Activated CD4-positive, alpha-beta T cell treated with anti-CD3 and anti-CD28 coated beads, Interleukin-2, Interleukin-4, amounts not matched to agents 100 ng/mL and 50 ng/mL, durations not matched to agents 16 hours and 8 hours (primary cell): ENCODE results near the gene HOXA3.

Experiments
- DNase-seq: peaks from one replicate; pipeline ENCODE4 v3.0.0-alpha.2; 2020; ENCODE audit warnings: low spot score

Gene HOXA3

DNA sequence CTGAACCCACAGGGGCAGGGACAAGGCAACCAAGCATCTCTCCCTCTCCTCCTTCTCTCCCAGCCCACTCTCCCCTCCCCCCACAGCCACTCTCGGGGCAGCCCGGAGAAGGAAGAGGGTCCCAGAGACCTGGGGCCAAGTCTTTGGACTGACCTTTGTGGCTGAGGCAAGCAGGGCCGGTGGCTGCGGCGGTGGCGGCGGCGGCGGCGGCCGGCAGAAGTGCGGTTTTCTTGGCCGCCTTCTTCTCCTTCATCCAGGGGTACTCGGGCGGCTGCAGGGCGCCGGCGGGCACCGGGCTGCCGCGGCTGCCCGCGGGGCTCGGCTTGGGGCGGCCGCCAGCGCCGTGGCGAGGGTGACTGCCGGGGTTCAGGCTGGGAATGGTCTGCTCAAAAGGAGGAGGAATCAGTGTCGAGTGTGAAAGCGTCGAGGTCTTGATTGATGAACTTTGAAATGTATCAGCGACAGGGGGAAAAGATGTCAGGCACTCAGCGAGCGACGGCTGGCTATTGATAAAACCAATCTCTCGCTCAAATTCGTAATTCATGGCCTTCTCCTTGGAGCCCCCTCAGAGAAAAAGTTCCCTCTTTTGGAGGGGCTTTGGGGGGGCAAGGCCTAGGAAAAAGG is 50.3 kb downstream of the HOXA3 start:
- no peak for DNase-seq

DNA sequence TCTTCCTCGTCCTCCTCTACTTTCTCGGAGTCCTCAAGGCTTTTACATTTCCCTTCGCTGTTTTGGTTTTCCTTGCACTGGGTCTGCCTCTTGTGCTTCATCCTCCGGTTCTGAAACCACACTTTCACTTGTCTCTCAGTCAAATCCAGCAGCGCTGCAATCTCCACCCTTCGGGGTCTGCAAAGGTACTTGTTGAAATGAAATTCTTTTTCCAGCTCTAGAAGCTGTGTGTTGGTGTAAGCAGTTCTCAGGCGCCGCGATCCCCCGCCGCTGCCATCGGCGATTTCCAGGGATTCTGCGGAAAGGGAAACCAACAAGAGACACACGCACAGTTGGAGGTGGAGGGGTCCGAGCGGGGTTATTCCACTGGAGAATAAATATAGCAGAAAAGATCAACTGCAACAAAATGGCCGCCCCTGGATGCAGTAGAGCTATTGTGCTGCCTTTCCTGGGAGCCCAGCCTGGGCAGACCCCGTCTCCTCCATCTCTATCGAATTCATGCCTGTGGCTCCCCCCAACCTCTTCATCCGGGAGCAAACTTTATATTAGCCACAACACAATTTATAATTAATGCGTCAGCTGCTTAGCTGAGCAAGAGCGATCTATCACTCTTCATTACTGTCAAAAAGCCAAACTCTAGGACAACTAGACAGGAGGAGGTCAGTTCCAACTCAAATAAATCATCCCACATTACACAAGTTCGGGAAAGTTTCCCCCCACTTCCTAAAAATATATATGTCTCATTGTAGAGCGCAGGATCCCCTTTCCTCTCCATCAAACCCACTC is 51.0 kb downstream of the HOXA3 start:
- no peak for DNase-seq

DNA sequence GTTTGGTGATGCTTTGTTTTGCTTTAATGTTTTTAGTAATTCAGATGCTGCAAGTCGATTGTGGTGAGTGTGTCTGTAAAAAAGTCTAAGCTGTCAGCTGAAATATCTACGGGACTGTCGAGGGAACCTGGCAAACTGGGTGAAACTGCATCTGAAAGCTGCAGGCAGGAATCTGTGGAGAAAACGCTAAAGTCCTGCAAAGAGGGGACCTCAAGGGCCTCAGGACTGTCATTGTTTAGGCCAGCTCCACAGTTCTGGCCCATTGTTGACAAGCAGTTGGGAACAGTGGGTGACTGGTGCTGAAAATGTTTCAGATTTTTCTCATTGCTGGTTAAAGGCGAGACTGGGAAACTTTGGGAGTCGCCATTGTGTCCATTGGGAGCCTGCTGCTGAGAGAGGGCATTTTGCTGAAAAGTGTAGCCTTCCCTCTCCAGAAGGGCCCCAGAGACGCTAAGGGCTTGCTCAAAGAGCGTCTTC is 51.7 kb downstream of the HOXA3 start:
- no peak for DNase-seq

DNA sequence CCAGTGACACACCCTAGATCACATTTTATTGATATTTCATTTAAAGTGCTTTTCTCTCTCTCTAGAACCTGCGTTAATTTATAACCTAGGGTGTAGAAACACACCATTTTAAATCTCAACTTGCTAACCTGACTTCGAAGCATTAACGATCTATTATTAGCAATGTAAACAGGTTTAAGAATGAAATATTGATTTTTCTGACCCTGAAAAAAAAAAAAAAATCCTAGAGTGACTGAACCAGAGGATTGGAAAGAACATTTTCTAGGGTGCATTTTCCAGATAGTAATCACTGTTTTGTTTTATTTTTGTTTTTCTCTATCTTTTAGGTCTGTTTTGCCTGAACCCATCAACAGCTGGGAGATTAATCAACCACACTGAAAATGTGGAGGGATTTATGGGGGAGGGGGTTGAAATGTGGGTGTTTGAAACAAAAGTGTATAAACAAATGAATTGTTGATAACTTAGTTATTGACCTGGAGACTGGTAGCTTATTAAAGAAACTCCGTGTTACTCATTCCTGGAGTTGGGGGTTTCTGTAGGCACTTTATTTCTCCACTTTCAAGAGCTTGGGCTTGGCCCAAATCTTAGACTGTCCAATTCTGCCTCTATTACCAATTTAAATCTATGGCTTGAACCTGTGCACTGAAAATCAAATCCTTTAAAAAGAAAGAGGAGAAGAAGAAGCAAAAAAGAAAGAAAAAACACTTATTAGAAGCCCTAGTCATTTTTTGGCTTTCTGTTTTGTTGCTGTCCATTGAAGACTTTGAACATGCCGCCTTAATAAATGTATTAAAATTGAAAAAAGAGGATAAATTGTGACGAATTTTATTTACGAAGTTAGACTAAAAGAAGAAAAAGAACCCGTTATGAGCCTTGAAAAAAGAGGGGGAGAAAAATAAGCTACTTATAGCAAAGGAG is 52.7 kb downstream of the HOXA3 start:
- no peak for DNase-seq

DNA sequence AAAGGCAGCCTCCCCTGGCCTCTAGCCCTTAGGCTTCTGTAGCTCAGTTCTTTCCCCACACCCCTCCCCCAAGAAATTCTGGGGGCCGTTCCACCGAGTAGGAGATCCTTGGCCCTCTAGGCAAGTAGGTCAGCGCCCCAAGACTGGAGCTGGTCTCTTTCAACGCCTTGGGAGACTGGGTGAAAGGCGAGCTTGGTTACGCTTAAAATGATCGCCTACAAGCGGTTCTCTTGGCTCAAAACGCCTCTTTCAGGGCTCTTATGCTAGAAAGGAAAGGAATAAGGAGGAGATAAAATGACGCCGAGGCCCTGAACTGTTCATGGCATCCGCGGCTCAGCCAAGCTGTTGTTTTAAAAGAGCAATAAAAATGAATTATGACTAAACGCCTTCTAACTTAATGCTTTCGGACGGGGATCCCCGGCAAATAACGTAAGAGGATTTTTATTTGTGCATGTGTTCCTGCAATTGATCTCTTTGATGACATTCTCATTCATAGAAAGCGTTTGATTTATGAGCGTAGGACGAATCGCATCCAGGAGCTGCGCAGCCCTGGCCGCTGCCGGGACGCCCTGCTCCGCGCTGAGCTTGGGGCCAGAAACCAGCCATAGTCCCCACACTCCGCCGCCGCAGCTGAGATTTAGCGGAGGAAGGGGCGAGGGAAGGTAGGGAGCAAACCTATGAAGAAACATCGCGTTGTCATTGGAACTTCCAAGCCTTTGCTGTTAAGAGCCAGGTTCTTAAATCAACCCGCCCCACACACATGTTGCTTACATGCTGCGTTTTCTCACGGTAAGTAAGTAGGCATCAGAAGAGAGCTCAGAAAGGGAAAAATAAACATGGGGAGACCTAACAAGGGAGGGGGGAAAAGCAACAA is 53.6 kb downstream of the HOXA3 start:
- DNase-seq: no peak

DNA sequence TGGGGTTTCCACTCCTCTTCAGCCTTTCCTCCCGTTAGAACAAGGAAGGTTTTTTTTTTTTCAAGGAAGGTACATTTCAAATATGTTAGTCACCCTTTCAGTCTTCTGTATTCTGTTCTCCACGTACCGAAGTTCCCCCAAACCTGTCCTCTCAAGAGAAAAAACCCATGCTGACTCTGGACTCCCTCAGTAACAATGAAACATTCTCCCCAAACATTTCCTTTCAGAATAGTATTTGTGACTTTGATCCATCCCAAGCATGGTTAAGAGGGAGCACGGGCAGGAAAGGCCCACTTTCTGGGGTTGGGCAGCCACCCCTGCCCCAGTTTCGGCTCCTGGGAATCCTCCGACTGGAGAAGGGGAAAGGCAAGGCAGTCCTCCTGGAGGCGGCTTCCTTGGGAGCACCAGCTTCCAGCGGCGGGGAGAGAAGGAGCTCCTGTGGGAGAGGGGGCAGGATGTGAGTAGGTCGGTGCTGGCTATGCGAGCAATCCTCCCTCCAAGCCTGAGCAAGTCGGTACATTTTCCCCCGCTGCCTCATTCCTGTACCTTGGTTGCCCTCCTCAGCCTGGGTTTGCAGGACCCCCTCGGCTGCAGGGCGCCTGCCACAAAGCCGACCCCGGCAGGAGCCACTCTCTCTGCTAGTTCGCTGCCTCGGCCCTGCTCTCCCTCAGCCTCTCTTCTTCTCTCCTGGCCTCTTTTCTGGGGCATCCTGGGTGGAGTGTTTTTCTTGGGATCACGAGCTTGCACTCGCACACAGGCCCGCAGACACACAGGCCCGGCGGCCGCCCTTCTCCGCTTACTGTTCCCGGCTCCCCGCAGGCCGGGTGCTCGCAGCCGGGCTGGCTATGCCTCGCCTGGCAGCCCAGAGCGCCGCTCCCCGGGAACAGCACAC is 54.5 kb downstream of the HOXA3 start:
- DNase-seq: no peak

DNA sequence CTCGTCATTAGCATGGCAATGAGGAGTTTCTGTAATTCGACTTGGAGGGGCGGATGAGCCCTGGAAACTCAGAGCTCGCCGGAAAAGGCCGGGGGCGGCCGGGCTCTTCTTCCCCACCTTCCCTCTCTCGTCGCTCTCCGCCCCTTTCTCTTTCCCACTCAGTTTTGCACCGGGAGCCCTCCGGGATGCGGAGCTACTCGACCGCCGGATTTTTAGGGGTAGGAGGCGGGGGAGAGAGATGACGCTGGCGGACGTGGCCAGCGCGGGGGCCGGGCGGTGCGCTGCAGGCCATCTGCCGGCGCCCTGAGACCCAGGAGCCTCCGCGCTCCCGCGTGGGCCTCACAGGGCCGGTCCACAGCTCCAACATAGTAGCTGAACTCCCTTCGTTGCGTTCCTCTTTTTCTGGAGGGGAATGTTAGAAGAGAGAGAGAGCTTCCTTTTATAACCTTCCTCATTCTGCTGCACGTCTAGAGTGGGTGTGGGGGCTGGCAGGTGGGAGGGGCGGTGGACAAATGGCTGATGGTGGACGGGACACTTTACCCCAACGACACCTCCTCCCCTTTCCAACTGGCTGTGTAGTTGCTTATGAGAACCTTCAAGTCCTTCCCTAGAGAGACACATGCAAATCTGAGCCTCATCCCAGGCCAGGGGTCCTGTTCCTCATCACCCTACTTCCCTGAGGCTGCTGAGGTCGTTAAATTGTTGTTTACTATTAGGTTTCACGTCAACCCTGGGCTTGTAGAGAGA is 55.4 kb downstream of the HOXA3 start:
- no peak for DNase-seq

DNA sequence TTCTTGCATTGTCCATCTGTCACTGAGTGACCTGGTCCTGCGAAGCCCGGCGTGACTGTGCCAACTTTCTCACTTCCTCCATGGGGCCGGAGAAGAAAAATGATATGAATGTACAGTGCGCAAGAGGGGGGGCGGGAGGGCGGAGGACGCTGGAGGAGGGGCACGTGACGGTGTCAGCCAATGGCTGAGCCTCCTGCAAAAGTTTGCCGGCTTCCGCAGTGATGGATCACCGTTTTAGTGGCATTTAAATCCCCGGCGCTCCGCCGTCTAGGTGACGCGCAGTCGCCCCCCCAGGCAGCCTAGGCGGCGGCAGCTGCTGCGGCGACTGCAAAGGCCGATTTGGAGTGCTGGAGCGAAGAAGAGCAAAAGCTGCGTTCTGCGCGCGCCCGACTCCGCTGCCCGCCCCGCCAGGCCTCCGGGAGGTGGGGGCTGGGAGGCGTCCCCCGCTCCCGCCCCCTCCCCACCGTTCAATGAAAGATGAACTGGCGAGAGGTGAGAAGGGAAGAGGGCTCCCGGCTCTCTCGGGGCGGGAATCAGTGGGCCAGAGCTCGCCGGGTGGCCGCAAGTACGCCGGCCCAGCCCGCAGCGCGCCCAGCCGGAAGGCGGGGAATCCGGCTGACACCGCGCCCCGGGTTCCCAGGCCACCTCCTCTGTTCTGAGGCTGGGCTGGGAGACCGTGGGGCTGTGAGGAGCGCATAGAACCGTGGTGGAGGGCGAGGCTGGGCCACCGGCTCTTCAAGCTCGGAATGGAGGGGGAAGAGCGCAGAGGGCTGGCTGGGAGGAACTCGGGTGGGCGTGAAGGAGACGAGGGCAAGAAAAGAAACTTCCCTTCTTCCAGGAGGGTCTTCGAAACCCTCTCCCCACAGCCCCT is 56.3 kb downstream of the HOXA3 start, which contains the start of gene HOXA1:
Gene HOXA1, minus strand, starts transcription at position 104 of the 871 bp plus-strand sequence. Its CDS starts 88 bp downstream, at position 16.
- DNase-seq: peak; percentile 68

DNA sequence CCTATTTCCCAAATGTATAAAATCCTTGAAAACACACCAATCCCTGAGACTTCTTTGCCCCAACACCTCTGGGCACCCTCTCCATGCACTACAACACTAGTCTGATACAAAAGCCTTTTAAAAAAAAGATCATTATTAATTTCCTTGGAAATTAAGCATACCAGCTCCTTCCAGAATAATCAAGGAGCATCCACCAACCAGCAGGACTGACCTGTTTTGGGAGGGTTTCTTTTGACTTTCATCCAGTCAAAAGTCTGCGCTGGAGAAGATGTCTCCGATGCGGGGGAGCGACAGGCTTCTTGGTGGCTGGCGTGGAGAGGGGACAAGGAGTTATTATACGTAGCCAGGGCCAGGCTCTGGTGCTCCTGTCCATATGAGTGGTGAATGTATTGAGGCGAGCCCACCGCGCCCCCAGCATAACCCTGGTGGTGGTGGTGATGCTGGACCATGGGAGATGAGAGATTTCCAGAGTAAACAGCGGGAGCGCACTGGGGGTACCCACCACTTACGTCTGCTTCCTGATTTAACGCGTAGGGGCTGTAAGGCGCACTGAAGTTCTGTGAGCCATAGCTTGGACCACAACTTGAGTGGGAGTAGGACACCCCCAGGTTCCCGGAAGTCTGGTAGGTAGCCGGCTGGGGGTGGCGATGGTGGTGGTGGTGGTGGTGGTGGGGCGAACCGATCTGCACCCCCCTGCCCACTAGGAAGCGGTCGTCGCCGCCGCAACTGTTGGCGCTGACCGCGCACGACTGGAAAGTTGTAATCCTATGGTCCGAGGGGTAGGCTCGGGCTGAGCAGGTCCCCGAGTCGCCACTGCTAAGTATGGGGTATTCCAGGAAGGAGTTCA is 57.1 kb downstream of the HOXA3 start:
- DNase-seq: no peak

DNA sequence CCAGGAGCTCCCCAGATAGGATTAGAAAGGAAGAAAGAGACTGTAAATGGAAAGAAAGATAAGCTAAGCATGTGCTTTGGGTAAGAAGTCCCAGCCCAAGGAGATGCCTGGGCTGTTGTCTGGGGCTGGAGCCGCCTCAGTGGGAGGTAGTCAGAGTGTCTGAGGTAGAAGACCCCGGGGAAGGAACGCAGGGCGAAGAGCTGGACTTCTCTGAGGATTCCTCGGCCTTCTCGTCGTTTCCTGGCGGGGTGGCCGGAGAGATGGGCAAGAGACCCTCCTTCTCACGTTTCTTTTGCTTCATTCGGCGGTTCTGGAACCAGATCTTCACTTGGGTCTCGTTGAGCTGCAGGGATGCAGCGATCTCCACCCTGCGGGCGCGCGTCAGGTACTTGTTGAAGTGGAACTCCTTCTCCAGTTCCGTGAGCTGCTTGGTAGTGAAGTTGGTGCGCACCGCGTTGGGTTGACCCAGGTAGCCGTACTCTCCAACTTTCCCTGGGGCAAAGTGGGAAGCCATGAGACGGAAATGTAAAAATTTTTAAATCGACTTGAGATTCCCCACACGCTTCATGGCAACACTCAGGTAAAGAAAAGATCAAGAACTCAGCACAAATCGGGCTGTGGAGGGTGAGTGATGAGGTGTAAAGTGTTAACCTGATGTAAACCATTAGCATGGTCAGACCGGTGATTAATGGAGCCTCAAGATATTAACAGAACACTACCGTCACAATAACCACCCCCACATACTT is 57.9 kb downstream of the HOXA3 start:
- no peak for DNase-seq

DNA sequence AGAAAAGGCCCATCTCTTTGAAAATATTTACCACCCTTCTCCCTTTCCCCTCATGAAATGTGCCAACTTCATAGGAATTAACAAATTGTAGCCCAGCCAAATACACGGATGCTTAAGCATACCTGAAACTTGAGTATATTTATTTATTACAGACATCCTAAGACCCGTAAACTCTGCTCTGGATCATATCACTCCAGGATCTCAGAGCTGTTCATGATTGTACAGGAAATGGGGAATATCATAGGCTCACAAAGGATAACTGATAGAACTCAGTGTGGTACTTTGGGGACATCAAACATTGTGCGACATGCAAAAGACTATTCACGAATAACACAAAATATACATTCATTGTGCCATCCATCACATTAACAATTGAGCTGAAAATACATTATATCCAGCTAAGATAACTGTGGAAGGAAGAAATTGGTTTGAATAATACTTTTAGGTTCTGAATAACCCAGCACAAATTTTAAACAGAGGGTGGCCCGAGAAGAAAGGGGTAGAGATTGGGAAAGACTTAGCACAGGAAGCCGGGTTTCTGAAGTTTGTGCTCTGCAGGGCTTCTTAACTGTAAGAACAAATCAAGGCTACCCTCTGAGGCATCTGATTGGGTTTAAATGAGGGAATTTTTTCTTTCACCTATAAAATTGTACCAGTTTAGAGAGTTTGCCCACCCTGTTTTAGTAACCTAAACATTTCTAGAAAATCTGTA is 59.0 kb downstream of the HOXA3 start:
- DNase-seq: no peak

DNA sequence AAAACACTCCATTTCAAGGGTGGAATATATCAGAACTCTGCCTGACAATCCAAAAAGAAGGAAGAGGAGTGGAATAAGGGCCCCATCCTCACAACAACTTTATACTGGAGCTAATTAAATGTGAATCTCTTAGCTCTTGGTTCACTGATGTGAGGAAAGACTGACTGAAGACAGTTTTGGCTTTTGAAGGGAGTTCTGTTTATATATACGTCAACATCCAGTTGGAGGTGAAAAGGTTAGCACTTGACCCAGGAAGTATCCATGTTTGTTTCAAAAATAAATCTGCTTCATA is 59.6 kb downstream of the HOXA3 start:
- DNase-seq: no peak

DNA sequence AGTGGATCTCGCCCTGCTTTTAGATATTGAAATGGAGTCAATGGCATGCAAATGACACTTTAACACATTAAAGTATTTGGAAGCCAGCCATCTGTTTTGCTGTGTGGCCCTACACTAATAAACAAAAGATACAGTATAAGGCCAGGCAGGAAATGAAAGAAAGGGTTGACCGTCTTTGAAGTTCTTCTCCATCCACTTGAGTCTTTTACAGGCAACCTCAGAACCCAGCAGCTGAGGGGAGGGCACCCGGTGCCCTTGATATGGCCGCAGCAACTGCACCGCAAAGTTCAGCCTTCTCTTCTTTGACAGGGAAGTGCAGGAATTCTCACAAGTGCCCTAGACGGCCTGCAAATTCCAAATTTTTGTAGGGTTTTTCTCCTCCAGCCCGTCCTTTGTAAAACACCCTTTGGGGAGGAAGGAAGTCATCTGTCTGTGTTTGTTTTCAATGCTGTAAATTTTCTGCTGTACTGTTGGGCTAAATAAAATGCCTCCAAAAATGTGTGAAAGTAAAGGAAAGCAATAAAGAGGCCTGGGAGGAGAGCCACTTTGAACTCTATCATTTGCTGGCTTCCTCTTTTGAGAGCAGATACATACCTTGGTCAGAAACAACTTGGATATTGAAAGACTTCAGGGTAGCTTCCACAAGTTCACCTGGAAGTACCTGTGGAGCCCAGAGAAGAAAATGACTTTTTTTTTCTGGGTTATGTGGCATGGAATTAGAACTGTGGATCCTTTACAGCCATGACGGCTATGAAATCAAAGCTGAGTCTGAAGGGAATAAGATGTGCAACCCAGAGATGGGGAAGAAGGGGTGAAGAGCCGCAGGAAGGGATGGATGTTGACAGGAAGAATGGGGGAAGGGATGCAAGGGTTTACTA is 60.2 kb downstream of the HOXA3 start:
- no peak for DNase-seq

DNA sequence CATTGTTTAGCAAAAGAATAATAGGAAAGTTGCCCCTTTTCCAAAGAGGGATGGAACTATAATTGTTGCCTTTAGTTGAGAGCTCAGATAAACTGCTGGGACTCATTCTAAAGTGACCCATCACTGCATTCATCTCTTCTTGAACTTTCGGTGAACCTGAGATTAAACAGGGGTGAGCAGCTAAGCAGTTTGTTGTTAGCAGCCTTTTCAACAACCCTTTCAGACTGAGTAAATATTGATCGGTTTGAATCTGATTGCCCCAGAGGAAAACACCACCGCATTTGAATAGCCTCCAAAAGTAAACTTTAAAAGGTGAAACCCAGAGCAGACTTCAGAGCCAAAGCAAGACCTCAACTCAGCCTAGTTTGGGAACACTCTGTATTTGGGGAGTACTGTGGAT is 61.3 kb downstream of the HOXA3 start:
- no peak for DNase-seq
